ENCODE measurements around the gene PRPF31.
"Not testable (repeated sequence)": the region's sequence is repeated elsewhere in the genome, so short reads cannot be mapped to it uniquely, and the experiment has no call there.

The PRPF31 gene

GRCh38 chr19:54164369-54165068 lies 49.0 kb downstream of the PRPF31 start:
- DNase-seq (ENCODE audit: low read depth) = peak; percentile 22

GRCh38 chr19:54165222-54165621 lies 49.7 kb downstream of the PRPF31 start:
- DNase-seq (ENCODE audit: low read depth) = no peak

- DNase-seq (ENCODE audit: low read depth) = peak; percentile 88
These were observed 52.8 kb downstream of the PRPF31 start for GRCh38 chr19:54168174-54168917.

GRCh38 chr19:54169149-54169740 lies 53.7 kb downstream of the PRPF31 start:
- no peak for DNase-seq (ENCODE audit: low read depth)

- not testable (repeated sequence) for DNase-seq (ENCODE audit: low read depth)
These were observed 56.3 kb downstream of the PRPF31 start for GRCh38 chr19:54171736-54172431.

GRCh38 chr19:54172471-54173358 lies 57.2 kb downstream of the PRPF31 start, which contains the start of gene TMC4:
Gene TMC4 (minus strand): TSS chr19:54173160. CDS start chr19:54173117, 43 bp downstream.
- no peak for DNase-seq (ENCODE audit: low read depth)

GRCh38 chr19:54173359-54173699 lies 57.8 kb downstream of the PRPF31 start:
- no peak for DNase-seq (ENCODE audit: low read depth)

GRCh38 chr19:54173951-54174834 lies 58.6 kb downstream of the PRPF31 start:
- DNase-seq (ENCODE audit: low read depth) = no peak

- DNase-seq (ENCODE audit: low read depth) = no peak
These were observed 63.2 kb downstream of the PRPF31 start for GRCh38 chr19:54178581-54179261.

GRCh38 chr19:54179262-54179852 lies 63.8 kb downstream of the PRPF31 start:
- no peak for DNase-seq (ENCODE audit: low read depth)

- no peak for DNase-seq (ENCODE audit: low read depth)
These were observed 64.4 kb downstream of the PRPF31 start for GRCh38 chr19:54179921-54180461.

- no peak for DNase-seq (ENCODE audit: low read depth)
These were observed 65.1 kb downstream of the PRPF31 start for GRCh38 chr19:54180691-54181091.

All from activated gamma-delta T cell treated with anti-CD3 and anti-CD28 coated beads, Interleukin-2, amount 50 U/mL, for 16 hours (primary cell).